ENCODE data around the gene C9orf57.
"Not testable (repeated sequence)": the region's sequence is repeated elsewhere in the genome, so short reads cannot be mapped to it uniquely, and the experiment has no call there.

C9orf57 gene, protein sequence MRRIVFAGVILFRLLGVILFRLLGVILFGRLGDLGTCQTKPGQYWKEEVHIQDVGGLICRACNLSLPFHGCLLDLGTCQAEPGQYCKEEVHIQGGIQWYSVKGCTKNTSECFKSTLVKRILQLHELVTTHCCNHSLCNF

DNA sequence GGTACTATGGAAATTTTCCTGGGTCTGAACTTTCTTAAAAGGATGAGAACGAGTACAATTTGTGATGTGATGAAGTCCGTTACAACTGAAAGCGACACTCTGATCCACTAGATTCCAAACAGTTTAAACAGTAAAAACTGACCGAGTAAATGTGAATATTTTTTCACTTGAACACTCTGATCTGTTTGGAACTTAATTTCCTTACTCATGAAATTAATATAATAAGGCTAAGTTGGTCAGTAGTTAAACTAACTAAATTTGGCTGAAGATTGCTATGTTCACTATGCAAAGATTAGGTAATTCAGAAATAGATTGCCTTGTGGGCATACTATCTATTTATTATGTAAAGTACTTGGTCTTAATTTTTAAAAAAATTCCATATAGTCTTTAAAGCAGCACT lies at the start of gene C9orf57:
TSS of gene C9orf57 (minus strand) at position 101 of the 400 bp plus-strand sequence. CDS start 1,282 bp downstream, outside the sequence.
- H3K27ac ChIP-seq = no peak within 1 kb of the TSS
- TF ChIP-seq ZFX (IDR thresholded peaks at IDR 0.05; ENCODE audit: borderline replicate concordance) = no peak
- TF ChIP-seq, protein P1, sequence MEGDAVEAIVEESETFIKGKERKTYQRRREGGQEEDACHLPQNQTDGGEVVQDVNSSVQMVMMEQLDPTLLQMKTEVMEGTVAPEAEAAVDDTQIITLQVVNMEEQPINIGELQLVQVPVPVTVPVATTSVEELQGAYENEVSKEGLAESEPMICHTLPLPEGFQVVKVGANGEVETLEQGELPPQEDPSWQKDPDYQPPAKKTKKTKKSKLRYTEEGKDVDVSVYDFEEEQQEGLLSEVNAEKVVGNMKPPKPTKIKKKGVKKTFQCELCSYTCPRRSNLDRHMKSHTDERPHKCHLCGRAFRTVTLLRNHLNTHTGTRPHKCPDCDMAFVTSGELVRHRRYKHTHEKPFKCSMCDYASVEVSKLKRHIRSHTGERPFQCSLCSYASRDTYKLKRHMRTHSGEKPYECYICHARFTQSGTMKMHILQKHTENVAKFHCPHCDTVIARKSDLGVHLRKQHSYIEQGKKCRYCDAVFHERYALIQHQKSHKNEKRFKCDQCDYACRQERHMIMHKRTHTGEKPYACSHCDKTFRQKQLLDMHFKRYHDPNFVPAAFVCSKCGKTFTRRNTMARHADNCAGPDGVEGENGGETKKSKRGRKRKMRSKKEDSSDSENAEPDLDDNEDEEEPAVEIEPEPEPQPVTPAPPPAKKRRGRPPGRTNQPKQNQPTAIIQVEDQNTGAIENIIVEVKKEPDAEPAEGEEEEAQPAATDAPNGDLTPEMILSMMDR (IDR thresholded peaks at IDR 0.05) = no peak

DNA sequence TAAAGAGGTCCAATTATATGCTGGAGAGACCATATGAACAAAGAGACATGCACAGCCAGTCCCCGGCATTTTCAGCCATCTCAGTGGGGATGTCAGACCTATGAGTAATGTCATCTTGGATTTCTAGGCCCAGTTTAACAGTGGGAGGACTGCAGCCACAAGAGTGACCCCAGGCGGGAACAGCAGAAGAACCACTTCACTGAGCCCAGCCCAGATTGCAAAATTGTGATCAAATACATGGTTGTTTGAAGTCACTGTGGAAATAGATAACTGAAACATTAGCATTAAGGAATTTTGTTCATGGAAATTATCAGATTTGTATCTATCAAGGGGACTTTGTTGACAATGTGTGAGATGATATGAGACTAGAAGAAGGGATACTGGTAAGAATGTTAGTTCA lies 42.1 kb upstream of the C9orf57 start:
- no peak overlapping the region for H3K27ac ChIP-seq
- TF ChIP-seq, protein P1 (IDR thresholded peaks at IDR 0.05) = no peak
- no peak for TF ChIP-seq ZFX (IDR thresholded peaks at IDR 0.05; ENCODE audit: borderline replicate concordance)

DNA sequence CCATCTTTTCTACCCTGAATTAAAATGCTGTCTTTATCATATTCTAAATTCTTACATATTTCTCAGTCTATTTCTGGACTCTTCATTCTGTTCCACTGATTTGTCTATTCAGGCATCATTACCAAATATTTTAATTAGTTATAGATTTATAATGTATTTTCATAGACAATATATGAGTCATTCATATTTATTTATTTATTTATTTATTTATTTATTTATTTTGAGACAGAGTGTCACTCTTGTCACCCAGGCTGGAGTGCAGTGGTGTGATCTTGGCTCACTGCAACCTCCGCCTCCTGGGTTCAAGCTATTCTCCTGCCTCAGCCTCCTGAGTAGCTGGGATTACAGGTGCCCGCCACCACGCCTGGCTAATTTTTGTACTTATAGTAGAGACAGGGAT lies 35.1 kb upstream of the C9orf57 start:
- H3K27ac ChIP-seq = not testable (repeated sequence)

DNA sequence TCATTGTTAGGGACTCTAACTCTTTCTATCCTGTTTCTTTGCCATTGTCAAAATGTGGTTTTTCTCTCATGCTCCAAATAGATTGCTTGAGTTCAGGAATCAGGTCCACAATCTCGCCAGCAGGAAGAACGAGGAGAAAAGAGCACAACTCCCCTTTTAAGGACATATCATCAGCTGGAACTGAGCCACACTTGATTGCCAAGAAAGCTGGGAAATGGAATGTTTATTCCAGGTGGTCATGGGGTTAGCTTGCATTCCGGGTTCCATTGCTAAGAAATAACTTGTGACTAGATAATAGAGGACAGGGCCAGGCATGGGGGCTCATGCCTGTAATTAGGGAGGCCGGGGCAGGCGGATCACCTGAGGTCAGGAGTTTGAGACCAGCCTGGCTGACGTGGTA lies 32.4 kb upstream of the C9orf57 start:
- TF ChIP-seq, protein P1 (IDR thresholded peaks at IDR 0.05) = no peak
- no peak for TF ChIP-seq ZFX (IDR thresholded peaks at IDR 0.05; ENCODE audit: borderline replicate concordance)
- no peak overlapping the region for H3K27ac ChIP-seq

DNA sequence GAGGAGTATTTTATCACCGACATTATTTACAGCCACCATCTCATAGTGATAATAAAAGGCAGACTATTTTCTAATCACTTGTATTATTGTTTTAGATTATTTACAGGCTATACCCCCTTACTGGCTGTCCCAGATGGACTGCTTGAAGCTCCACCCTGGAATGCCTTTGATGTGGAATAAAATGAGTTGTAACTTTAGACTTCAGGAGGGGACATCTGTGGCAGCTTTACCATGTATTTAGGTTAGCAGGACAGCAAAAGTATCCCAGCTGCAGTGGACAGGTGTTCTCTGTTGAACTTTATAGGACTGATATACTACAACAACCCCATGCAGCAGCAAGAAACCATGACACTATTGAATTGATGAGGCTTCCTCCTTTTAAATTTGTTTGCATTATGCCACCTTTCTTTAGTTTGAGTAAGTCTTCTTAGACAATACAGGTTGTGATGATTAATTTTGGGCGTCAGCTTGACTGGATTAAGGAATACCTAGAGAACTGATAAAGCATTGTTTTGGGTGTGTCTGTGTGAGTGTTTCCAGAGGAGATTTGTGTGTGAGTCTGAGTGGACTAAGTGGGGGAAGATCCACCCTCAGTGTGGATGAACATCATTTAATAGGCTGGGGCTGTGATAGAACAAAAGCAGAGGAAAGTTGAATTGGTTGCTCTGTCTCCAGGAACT lies 29.2 kb upstream of the C9orf57 start:
- H3K27ac ChIP-seq = no peak overlapping the region
- TF ChIP-seq ZFX (IDR thresholded peaks at IDR 0.05; ENCODE audit: borderline replicate concordance) = no peak
- TF ChIP-seq, protein P1 (IDR thresholded peaks at IDR 0.05) = no peak

DNA sequence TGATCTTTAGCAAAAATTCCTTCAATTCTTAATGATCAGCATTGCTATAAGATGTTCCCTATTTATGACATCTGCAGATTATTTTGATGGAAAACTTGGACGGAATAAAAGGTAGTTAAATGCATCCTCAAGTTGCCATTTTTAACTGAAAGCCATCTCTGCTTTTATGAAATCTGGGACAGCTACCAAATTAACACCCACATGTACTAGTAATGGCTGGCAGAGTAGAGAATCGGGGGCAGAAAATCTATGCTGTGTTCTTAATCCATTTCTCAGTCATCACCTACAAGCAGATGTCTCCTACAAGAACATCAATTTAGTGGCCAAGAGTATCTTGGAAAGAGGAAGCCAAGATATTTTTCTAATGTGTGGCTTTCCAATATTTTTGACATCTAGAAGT lies 22.1 kb upstream of the C9orf57 start:
- no peak overlapping the region for H3K27ac ChIP-seq

DNA sequence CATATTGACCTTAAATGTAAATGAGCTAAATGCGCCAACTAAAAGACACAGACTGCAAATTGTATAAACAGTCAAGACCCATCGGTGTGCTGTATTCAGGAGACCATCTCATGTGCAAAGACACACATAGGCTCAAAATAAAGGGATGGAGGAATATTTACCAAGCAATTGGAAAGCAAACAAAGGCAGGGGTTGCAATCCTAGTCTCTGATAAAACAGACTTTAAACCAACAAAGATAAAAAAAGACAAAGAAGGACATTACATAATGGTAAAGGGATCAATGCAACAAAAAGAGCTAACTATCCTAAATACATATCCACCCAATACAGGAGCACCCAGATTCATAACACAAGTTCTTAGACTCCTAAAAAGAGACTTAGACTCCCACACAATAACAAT lies 14.3 kb upstream of the C9orf57 start:
- H3K27ac ChIP-seq = not testable (repeated sequence)

More for the DNA sequence above, 22.1 kb upstream of the C9orf57 start:
- TF ChIP-seq ZFX (IDR thresholded peaks at IDR 0.05; ENCODE audit: borderline replicate concordance) = no peak

DNA sequence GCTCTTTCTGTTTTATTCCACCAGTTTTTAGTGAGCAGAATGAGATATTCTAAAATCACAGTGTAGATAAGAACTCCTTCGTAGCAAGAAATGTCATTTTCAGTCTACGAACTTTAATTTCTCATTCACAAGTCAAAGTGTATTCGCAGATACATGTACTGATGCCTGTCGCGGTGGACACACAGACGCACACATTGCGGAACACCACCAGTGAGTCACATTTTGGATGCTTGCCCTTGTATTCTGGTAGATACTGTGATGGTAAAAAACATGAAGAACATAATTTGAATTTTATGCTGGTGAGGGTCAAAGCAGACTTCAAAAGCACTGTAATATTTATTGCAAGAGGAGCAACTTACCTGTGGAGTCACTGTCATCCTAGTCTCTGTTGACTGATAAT lies 4.7 kb upstream of the C9orf57 start:
- no peak overlapping the region for H3K27ac ChIP-seq
- TF ChIP-seq, protein P1 (IDR thresholded peaks at IDR 0.05) = no peak
- no peak for TF ChIP-seq ZFX (IDR thresholded peaks at IDR 0.05; ENCODE audit: borderline replicate concordance)

DNA sequence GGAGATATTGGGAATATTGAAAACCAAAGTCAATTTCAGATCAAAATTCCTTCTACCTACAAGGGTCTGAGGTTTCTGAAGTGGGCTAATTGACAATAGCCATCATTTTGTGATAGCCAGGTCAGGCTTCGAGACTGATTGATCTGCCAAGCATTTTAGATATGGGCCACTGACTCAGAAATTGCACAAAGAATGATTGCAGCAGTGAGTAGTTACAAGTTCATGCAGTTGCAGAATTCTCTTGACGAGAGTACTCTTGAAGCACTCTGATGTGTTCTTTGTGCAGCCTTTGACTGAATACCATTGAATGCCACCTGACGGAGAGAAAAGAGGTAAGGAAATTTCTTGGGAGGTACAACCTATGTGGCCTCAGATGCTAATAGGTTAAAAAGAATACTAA lies 8.3 kb downstream of the C9orf57 start:
- TF ChIP-seq, protein P1 (IDR thresholded peaks at IDR 0.05) = no peak
- no peak for TF ChIP-seq ZFX (IDR thresholded peaks at IDR 0.05; ENCODE audit: borderline replicate concordance)
- H3K27ac ChIP-seq = no peak overlapping the region
